NCI-H128 (cell line): Measurements from ENCODE around the gene PARP14.

Source experiments
- DNase-seq: peaks from one replicate; lab custom pipeline; 2025; ENCODE audit not compliant: unreplicated experiment; lab: John Stamatoyannopoulos, UW

Gene PARP14

GRCh38 chr3:122767540-122768372, 87.1 kb downstream of the PARP14 start:
- no peak for DNase-seq

DNA sequence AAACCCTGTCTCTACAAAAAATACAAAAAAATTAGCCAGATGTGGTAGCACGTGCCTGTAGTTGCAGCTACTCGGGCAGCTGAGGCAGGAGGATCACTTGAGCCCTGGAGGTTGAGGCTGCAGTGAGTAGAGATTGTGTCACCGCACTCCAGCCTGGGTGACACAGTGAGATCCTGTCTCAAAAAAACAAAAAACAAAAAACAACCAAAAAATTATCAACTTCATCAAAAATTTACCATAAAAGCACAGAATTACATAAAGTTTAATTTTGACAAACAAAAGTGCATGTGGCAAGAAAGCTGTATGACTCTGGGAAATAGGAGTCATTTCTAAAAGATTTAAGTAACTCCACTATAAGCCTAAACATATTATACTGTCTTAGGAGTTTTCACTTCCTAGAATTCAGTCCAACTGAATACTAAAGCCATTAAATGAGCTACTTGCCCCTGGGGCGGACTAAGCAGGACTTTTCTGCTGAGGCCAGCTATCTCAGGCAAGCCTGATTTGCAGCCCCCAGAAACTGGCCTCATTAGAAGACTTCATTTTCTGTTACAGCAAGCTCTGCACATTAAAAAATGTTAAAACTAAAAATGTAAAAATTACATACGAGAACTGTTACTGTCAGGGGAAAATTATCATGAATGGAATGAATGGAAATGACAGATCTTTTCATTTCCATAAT, 90.0 kb downstream of the PARP14 start:
- DNase-seq, result no peak

DNA sequence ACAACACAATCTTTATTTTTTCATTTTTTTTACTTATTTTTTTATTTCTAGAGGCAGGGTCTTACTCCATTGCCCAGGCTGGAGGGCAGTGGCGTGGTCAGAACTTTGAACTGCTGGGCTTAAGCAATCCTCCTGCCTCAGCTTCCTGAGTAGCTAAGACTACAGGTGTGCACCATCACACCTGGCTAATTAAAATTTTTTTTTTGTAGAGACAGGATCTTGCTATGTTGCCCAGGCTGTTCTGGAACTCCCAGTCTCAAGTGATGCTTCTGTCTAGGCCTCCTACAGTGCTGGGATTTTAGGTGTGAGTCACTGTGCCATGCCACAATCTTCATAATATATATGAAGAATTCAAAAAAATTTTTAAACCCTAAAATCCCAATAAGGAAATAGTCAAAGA, 92.2 kb downstream of the PARP14 start:
- DNase-seq, result no peak

DNA sequence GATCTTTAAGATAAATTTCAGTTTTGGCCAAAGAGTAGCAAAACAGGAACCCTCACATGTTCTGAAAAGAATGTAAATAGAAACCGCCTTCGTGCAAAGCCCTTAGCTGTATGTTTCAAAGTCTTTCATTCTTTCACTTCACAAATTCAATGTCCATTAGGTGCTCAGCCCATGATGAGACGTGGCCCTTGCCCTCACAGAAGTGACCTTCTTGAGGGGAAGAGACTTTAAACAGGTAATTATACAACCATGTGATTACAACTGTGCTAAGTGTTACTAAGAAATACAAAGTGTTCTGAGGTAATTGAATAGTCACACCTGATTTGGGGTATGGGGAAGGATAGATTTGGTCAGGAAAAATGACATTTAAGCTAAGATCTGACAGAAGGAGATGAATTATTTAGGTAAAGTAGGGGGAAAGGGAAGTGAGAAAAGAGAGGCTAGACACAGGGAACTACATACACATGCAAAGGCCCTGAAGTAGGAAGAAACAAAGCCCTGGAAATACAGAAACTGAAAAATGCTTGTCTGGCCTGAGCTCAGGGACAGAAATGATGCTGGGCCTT, 93.4 kb downstream of the PARP14 start:
- DNase-seq, result no peak

- no peak for DNase-seq
Measured at GRCh38 chr3:122774564-122774963, 93.9 kb downstream of the PARP14 start.

DNA sequence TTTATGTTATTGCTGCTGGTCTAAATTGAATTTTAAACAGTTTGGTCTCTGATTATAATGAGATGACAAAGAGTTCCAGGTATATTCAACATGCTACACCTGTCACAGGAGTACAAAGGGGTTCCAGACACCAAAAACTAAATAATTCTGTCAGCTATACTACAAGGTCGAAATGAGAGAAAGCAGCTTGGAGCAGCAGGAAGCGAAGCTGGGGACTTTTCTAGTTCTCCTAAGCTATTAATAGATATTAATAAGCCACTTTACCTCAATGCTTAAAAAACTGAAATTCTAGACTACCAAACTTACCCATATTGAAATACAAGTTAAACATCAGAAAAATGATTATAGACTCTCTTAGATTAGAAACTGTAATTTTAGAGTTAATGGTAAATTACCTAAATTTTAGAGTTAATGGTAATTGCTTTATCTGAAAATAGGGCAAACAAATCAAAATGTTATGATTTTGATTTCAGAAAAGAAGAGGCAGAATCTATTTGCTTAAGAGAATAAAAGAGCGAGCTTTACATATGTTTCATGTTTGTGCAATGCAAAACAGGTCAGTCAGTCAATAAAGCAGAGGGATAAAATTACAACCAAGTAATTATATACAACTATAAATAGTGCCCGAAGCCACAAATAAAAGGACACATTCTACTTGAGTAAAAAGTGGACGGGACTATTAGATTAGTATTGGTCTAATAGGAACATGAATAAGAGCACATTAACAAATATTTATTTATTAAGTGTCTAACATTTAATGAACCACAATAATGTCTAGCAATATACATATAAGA, 96.2 kb downstream of the PARP14 start:
- no peak for DNase-seq

- DNase-seq, result no peak
Measured at GRCh38 chr3:122777563-122777962, 96.9 kb downstream of the PARP14 start.
